ENCODE data around the gene CLMP.

CLMP gene

GRCh38 chr11:123188508-123189165, 6.4 kb downstream of the CLMP start (continued):
- 0 out of 2 replicates have a peak, but pooled peaks have one; percentile 32 for TF ChIP-seq HIC1 (tag by site-specific recombination; IDR thresholded peaks at IDR 0.05)
- no peak for TF ChIP-seq ZNF776 (tag by site-specific recombination; IDR thresholded peaks at IDR 0.05; ENCODE audit: borderline replicate concordance)
- no peak for TF ChIP-seq ZBTB7A (tag by site-specific recombination; IDR thresholded peaks at IDR 0.05; ENCODE audit: low read depth)
- TF ChIP-seq SALL2 (tag by site-specific recombination; IDR thresholded peaks at IDR 0.05; ENCODE audit: borderline replicate concordance): no peak
- 0 out of 2 replicates have a peak, but pooled peaks have one; percentile 26 for TF ChIP-seq ZNF2 (tag by site-specific recombination; IDR thresholded peaks at IDR 0.05)
- TF ChIP-seq ZNF639 (tag by site-specific recombination; IDR thresholded peaks at IDR 0.05): no peak
- no peak for TF ChIP-seq ZNF169 (tag by site-specific recombination; IDR thresholded peaks at IDR 0.05)
- TF ChIP-seq PRDM1 (tag by site-specific recombination; IDR thresholded peaks at IDR 0.05): peak; percentile 58; the same call in 1 of the 2 replicates
- TF ChIP-seq ZNF16 (tag by site-specific recombination; IDR thresholded peaks at IDR 0.05; ENCODE audit: low read depth): no peak
- no peak for TF ChIP-seq ZNF561 (tag by site-specific recombination; IDR thresholded peaks at IDR 0.05; ENCODE audit: borderline replicate concordance)
- no peak for TF ChIP-seq ZNF311 (tag by site-specific recombination; IDR thresholded peaks at IDR 0.05; ENCODE audit: borderline replicate concordance)
- peak; percentile 46; the same call in 1 of the 2 replicates for TF ChIP-seq SCRT2 (tag by site-specific recombination; IDR thresholded peaks at IDR 0.05)
- no peak for TF ChIP-seq FEZF1 (tag by site-specific recombination; IDR thresholded peaks at IDR 0.05)
- TF ChIP-seq KLF10 (tag by site-specific recombination; IDR thresholded peaks at IDR 0.05): no peak
- TF ChIP-seq ZNF133 (tag by site-specific recombination; IDR thresholded peaks at IDR 0.05): no peak
- no peak for TF ChIP-seq ZNF10 (tag by site-specific recombination; IDR thresholded peaks at IDR 0.05)

- CTCF ChIA-PET: interaction anchor here (0.5 to 0.8 kb wide), 3 partner anchors 10 to 373 kb away, joined by 3 to 6 read pairs (median 3); no protein-coding TSS in a partner anchor
- POLR2A ChIA-PET: no interaction called here
- H3K36me3 ChIP-seq (ENCODE audit: control insufficient read depth in 2 of 2, insufficient read depth in 1 of 2, low read length in 2 of 2): no peaks in the 10 kb centered on the region
- no peaks in the 10 kb centered on the region for H3K9me3 ChIP-seq (ENCODE audit: control insufficient read depth, insufficient read depth, low read depth, low read length)
- H3K27ac ChIP-seq (ENCODE audit: extremely low read depth, low read depth, low read length): no peak overlapping the region
- no peaks in the 10 kb centered on the region; the same call in 1 of the 2 replicates for H3K4me1 ChIP-seq (ENCODE audit: control insufficient read depth, insufficient read depth, low read length)
- no peak overlapping the region for H3K4me3 ChIP-seq (ENCODE audit: low read depth, low read length)
- TF ChIP-seq ZNF768 (tag by site-specific recombination; IDR thresholded peaks at IDR 0.05): no peak
- peak; percentile 74; the same call in 1 of the 2 replicates for TF ChIP-seq ZNF335 (tag by site-specific recombination; conservative IDR thresholded peaks at IDR 0.05)
- no peak for TF ChIP-seq OSR2 (tag by site-specific recombination; IDR thresholded peaks at IDR 0.05)
- TF ChIP-seq ZNF692 (tag by site-specific recombination; IDR thresholded peaks at IDR 0.05): peak; percentile 59; the same call in 1 of the 2 replicates
- TF ChIP-seq ZNF488 (tag by site-specific recombination; IDR thresholded peaks at IDR 0.05): no peak
- no peak for TF ChIP-seq HOXC10 (CRISPR knock-in tag; IDR thresholded peaks at IDR 0.05)
- TF ChIP-seq ZNF10 (tag by site-specific recombination; IDR thresholded peaks at IDR 0.05): peak; percentile 51; the same call in 1 of the 2 replicates
- peak; percentile 96 for TF ChIP-seq EGR2 (tag by site-specific recombination; IDR thresholded peaks at IDR 0.05; ENCODE audit: low read depth)
- peak; percentile 87 for TF ChIP-seq ZFHX2 (tag by site-specific recombination; conservative IDR thresholded peaks at IDR 0.05)
- TF ChIP-seq ZBTB48 (tag by site-specific recombination; IDR thresholded peaks at IDR 0.05): 0 out of 2 replicates have a peak, but pooled peaks have one; percentile 25
- no peak for TF ChIP-seq ZNF701 (tag by site-specific recombination; IDR thresholded peaks at IDR 0.05)
- peak; percentile 100 for TF ChIP-seq ZNF513 (tag by site-specific recombination; IDR thresholded peaks at IDR 0.05)
- no peak for TF ChIP-seq ZNF2 (tag by site-specific recombination; IDR thresholded peaks at IDR 0.05)
- peak; percentile 31; the same call in 1 of the 2 replicates for TF ChIP-seq GLIS1 (tag by site-specific recombination; IDR thresholded peaks at IDR 0.05)
Measured at GRCh38 chr11:123187665-123188507, 7.2 kb downstream of the CLMP start.
